Heart left ventricle (tissue), 13 donors: ENCODE results near the gene SCN8A.

Experiments used
- CTCF ChIP-seq, 12 donors: fragments of 200-600 bp; sonication (generic) in 4 of 12; IDR thresholded peaks; one replicate each; pipeline versions ENCODE4 v1.5.0 to v1.8.0; 2018 to 2022; ENCODE audit warnings: antibody characterized with exemption in 12 of 12, mild to moderate bottlenecking in 5 of 12
- POLR2A ChIP-seq, 2 donors: fragments of 450-650 bp; IDR thresholded peaks; one replicate each; pipeline ENCODE4 v1.6.1; 2017; ENCODE audit warnings: antibody characterized with exemption in 2 of 2, mild to moderate bottlenecking in 2 of 2, moderate library complexity in 2 of 2
- donor health status: ischemic (EF 13 %, LVEDD 7.1; RV severe dilation, severe dysfunction).
- donor health status: DM: no; HTN: yes; CAD: no.
- donor health status: DM: no; HTN: no; CAD: no.
- donor health status: ischemic (EF 25% LVEDD 6.9; RV normal size, moderate dysfunction).
- donor health status: ischemic (EF 25% LVEDD 5.7; RV mildly dilated, moderate dysfunction).
- donor health status: ischemic (EF 35%, LVEDD 5.7; RV mildly dilated, moderate dysfunction).
- donor health status: nonischemic (EF 11% LVEDD 7.7; RV severe dilation, severe dysfunction).
- donor health status: DM: yes; HTN: yes; CAD: no.
- donor health status: PGD.
- donor health status: ischemic (EF 29% LVEDD 5.4; RV normal size, mild dysfunction).
- donor health status: nonischemic (EF 23%, LVEDD 6.1; RV moderate dilation, normal function).

DNA sequence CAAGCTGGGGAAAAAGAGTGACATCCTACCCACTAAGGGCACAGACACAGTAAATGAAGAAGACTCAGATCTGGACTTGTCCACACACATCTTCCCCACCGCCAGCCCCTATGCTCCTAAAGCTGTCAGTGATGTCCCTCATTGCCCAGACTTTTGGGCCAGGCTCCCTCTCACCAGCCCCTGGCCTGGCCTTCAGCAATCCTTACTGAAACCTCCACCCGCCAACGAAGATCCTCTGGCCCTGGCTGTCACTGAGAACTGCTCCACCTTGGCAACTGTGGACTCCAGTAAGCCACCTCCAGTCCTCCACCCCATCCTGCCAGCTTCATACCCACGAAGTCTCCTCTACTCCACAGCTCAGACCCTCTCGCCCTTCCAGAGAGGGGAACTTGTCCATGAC is 234.2 kb downstream of the SCN8A start:
- TF ChIP-seq CTCF (IDR thresholded peaks at IDR 0.05) (no peak), POLR2A (IDR thresholded peaks at IDR 0.05) (no peak)
